ENCODE data around the gene RUNX1. TPM values are rescaled to one million over a fixed set of nuclear protein-coding genes. Genes with fewer than 3 reads are reported as not detected.

RUNX1 gene
- total and polyA plus RNA-seq, 2 of the 13 experiments (the other 11 are each of a cell fraction or from before 2014, with no cell fraction given): 5.4 to 6.4 TPM

DNA sequence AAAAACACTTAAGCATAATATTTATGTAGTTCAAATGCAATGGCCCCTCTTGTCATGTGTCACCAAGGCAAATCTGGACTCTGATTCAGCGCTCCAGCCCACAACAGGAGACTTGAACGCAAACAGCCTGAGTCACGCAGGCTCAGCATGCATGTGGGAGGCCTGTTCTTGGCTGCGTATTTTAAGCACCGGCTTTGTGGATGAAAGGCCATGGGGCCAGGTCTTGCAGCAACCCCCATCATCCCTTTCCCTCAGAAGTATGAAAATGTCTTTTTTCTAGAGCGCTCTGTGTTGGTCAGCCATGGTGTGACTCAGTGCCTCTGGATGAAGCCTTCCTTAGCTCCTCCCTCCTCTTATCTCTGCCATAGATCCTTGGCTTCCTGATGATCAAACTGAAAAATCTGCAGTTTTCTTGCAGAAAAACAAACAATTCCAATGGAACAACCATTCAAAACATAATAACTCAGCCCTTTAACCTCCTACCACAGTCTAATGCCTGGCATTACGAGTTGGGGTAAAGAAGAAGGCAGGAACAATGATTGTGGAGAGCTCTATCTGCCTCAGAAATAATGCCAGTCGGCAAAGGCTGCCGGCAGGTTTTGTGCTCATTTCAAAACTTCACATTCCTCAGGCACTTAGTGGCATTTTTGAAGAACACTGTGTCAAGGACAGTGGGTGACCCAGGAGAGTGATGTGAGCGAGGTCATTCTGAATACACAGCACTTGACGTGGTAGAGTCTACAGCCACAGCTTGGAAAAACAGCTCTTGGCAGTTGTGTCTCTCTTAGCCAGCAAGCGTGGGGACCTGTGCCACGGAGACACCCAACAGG lies 212.8 kb downstream of the RUNX1 start (continued):
- TF ChIP-seq ZFP90 (CRISPR knock-in tag; IDR thresholded peaks at IDR 0.05; ENCODE audit: borderline replicate concordance) (no peak), ZNF543 (CRISPR knock-in tag; IDR thresholded peaks at IDR 0.05) (no peak), ZNF317 (CRISPR knock-in tag; IDR thresholded peaks at IDR 0.05) (0 out of 2 replicates have a peak, but pooled peaks have one; percentile 56), ZNF34 (CRISPR knock-in tag; IDR thresholded peaks at IDR 0.05; ENCODE audit: borderline replicate concordance) (no peak), KAT7 (CRISPR knock-in tag; IDR thresholded peaks at IDR 0.05; ENCODE audit: borderline replicate concordance) (no peak), ARID2 (CRISPR knock-in tag; IDR thresholded peaks at IDR 0.05; ENCODE audit: borderline replicate concordance) (no peak), SSRP1 (CRISPR knock-in tag; IDR thresholded peaks at IDR 0.05) (peak; percentile 39; the same call in 1 of the 2 replicates), ZNF460 (CRISPR knock-in tag; IDR thresholded peaks at IDR 0.05; ENCODE audit: borderline replicate concordance) (no peak), ZNF331 (CRISPR knock-in tag; IDR thresholded peaks at IDR 0.05) (peak; percentile 57; the same call in 1 of the 2 replicates), SOX5 (CRISPR knock-in tag; IDR thresholded peaks at IDR 0.05; ENCODE audit: borderline replicate concordance) (peak; percentile 54)
- TF ChIP-seq, protein P1, sequence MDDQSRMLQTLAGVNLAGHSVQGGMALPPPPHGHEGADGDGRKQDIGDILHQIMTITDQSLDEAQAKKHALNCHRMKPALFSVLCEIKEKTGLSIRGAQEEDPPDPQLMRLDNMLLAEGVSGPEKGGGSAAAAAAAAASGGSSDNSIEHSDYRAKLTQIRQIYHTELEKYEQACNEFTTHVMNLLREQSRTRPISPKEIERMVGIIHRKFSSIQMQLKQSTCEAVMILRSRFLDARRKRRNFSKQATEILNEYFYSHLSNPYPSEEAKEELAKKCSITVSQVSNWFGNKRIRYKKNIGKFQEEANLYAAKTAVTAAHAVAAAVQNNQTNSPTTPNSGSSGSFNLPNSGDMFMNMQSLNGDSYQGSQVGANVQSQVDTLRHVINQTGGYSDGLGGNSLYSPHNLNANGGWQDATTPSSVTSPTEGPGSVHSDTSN (CRISPR knock-in tag; IDR thresholded peaks at IDR 0.05; ENCODE audit: borderline replicate concordance): no peak
- TF ChIP-seq, protein P2, sequence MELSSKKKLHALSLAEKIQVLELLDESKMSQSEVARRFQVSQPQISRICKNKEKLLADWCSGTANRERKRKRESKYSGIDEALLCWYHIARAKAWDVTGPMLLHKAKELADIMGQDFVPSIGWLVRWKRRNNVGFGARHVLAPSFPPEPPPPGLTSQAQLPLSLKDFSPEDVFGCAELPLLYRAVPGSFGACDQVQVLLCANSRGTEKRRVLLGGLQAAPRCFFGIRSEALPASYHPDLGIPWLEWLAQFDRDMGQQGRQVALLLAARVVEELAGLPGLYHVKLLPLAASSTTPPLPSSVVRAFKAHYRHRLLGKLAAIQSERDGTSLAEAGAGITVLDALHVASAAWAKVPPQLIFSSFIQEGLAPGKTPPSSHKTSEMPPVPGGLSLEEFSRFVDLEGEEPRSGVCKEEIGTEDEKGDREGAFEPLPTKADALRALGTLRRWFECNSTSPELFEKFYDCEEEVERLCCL (CRISPR knock-in tag; IDR thresholded peaks at IDR 0.05; ENCODE audit: borderline replicate concordance): no peak
- TF ChIP-seq, protein P3, sequence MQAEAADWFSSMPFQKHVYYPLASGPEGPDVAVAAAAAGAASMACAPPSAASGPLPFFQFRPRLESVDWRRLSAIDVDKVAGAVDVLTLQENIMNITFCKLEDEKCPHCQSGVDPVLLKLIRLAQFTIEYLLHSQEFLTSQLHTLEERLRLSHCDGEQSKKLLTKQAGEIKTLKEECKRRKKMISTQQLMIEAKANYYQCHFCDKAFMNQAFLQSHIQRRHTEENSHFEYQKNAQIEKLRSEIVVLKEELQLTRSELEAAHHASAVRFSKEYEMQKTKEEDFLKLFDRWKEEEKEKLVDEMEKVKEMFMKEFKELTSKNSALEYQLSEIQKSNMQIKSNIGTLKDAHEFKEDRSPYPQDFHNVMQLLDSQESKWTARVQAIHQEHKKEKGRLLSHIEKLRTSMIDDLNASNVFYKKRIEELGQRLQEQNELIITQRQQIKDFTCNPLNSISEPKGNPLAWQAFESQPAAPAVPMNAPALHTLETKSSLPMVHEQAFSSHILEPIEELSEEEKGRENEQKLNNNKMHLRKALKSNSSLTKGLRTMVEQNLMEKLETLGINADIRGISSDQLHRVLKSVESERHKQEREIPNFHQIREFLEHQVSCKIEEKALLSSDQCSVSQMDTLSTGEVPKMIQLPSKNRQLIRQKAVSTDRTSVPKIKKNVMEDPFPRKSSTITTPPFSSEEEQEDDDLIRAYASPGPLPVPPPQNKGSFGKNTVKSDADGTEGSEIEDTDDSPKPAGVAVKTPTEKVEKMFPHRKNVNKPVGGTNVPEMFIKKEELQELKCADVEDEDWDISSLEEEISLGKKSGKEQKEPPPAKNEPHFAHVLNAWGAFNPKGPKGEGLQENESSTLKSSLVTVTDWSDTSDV (CRISPR knock-in tag; IDR thresholded peaks at IDR 0.05): no peak
- TF ChIP-seq, protein P4, sequence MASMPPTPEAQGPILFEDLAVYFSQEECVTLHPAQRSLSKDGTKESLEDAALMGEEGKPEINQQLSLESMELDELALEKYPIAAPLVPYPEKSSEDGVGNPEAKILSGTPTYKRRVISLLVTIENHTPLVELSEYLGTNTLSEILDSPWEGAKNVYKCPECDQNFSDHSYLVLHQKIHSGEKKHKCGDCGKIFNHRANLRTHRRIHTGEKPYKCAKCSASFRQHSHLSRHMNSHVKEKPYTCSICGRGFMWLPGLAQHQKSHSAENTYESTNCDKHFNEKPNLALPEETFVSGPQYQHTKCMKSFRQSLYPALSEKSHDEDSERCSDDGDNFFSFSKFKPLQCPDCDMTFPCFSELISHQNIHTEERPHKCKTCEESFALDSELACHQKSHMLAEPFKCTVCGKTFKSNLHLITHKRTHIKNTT (CRISPR knock-in tag; IDR thresholded peaks at IDR 0.05): no peak
- TF ChIP-seq, protein P5, sequence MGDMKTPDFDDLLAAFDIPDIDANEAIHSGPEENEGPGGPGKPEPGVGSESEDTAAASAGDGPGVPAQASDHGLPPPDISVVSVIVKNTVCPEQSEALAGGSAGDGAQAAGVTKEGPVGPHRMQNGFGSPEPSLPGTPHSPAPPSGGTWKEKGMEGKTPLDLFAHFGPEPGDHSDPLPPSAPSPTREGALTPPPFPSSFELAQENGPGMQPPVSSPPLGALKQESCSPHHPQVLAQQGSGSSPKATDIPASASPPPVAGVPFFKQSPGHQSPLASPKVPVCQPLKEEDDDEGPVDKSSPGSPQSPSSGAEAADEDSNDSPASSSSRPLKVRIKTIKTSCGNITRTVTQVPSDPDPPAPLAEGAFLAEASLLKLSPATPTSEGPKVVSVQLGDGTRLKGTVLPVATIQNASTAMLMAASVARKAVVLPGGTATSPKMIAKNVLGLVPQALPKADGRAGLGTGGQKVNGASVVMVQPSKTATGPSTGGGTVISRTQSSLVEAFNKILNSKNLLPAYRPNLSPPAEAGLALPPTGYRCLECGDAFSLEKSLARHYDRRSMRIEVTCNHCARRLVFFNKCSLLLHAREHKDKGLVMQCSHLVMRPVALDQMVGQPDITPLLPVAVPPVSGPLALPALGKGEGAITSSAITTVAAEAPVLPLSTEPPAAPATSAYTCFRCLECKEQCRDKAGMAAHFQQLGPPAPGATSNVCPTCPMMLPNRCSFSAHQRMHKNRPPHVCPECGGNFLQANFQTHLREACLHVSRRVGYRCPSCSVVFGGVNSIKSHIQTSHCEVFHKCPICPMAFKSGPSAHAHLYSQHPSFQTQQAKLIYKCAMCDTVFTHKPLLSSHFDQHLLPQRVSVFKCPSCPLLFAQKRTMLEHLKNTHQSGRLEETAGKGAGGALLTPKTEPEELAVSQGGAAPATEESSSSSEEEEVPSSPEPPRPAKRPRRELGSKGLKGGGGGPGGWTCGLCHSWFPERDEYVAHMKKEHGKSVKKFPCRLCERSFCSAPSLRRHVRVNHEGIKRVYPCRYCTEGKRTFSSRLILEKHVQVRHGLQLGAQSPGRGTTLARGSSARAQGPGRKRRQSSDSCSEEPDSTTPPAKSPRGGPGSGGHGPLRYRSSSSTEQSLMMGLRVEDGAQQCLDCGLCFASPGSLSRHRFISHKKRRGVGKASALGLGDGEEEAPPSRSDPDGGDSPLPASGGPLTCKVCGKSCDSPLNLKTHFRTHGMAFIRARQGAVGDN (CRISPR knock-in tag; IDR thresholded peaks at IDR 0.05): peak; percentile 66
- TF ChIP-seq, protein P6, sequence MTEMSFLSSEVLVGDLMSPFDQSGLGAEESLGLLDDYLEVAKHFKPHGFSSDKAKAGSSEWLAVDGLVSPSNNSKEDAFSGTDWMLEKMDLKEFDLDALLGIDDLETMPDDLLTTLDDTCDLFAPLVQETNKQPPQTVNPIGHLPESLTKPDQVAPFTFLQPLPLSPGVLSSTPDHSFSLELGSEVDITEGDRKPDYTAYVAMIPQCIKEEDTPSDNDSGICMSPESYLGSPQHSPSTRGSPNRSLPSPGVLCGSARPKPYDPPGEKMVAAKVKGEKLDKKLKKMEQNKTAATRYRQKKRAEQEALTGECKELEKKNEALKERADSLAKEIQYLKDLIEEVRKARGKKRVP (CRISPR knock-in tag; IDR thresholded peaks at IDR 0.05): 0 out of 4 replicates have a peak, but pooled peaks of 1 of the 2 experiments have one; percentile 10

All from HepG2 (cell line).